Epidermal melanocyte (primary cell): Measurements from ENCODE around the gene LMAN2.

ENCODE experiments used
- DNase-seq: peaks from one replicate; pipeline ENCODE4 v3.0.0; 2011; ENCODE audit warnings: low spot score; ENCODE audit not compliant: insufficient read length

Gene LMAN2

DNA sequence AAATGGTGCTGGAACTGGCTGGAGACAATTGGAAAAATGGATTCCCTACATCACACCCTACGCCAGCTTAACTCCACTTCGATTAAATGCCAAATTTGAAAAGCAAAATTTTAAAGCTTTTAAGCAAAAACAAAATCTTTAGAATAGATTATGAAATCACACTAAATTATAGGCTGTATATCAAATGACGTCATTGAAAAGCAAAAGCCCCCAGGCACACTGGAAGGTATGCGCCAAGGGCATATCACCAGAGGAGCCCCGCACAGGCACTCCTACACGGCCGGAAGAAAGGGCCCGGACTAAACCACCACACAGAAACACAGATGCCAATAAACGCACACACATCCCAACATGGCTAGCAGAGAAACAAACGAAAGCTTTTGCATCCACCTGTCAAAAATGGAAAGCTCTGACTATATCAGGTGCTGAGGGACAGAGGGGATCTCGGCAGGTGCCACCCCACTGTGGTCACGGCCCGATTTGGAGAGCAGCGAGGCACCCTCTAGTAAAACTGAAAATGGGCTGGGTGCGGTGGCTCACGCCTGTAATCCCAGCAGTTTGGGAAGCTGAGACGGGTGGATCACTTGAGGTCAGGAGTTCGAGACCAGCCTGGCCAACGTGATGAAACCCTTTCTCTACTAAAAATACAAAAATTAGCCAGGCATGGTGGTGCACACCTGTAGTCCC lies 22.8 kb downstream of the LMAN2 start:
- DNase-seq: no peak

- DNase-seq: no peak
Measured at GRCh38 chr5:177327539-177328522, 23.6 kb downstream of the LMAN2 start.

DNA sequence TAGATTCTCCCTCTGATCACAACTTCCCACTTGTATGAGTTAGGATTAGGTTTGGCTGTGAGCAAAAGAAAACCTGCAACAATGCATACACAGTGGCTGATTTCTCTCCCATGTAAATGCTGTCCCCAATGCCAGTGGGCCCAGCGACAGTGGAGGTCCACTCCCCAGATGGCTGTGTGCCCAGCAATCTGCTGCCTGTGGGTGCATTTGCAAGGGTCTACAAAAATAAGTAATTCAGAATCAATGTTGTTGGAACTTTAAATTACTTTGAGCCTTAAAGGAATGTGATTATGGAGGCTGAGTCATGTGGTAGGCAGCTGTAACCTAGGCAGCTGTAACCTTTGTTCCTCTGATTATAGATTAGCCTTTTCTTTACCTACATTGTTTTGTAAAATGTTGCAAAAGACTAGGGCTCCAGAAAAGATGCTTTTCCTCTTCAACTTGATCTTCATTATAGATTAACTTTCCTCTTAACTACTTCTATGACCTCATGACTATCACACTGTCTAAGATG lies 25.5 kb downstream of the LMAN2 start:
- no peak for DNase-seq

DNA sequence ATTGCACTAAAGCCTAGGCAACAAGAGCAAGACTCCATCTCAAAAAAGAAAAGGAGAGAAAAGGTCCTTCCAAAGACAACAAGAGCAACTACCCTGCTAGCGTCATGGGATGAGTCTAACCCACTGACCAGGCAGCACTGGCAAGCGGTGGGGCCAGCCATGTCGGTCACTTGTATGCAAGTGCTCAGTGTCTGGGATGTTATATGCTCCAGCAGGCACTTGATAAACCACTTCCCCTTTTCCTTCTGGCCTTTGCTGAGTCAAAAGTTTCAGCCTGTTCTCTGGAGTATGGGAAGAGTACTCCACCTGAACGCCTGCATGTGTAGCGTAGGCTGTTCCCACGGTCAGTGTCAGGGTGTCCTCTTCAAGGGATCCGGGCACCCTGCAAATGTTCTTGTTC lies 30.6 kb downstream of the LMAN2 start:
- no peak for DNase-seq

DNA sequence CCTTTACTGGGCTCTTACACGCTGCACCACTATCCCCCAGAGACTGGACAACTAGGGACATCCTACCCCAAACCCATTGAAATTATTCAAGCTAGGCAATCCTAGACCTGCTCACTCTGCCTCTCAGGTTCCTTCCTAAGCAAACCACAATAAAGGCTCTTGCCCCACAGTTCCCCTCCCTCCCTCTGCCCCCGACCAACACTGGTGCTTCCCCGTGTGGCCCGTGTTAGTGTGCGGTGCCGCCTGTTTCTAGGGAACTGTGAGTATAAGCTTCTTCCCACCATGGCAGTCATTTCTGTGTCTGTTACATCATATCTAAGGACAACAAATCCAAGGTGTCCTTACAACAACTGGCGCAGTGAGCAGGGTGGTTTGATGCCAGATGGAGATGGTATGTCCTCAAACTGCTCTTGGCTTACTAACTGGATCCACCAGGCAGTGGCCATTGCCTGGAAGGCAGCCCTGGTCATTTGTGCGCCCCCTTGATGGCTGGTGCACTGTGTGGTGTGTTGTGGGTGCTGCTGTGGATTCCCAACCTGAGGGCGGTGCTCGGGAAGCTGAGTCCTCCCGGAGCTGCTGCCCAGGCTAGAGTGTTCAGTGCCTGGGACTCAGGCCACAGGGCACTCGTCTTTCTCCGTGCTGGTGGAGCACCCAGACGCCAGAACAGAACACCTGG lies 31.4 kb downstream of the LMAN2 start:
- DNase-seq: no peak

DNA sequence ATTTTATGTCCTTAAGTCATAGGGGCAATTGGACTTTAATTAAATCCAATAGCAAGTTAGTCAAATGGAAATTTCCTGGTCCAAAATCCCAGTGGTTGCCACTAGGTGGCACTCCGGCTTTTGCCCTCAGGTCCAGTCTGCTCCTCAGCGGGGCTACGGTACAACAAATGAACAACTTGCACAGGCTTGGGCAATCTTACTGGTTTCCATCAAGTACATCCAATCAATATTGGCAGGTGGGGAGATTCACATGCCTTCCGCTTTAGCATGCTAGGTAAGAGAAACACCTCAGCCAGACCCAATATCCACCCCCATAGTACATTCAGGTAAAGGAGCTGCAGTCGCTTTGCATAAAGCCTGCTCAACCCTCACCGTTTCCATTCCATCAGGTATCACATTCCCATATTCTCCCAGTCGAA lies 33.5 kb downstream of the LMAN2 start:
- peak; percentile 77 for DNase-seq

GRCh38 chr5:177316005-177316404 lies 35.5 kb downstream of the LMAN2 start:
- no peak for DNase-seq

GRCh38 chr5:177315411-177315810 lies 36.1 kb downstream of the LMAN2 start:
- DNase-seq: no peak

DNA sequence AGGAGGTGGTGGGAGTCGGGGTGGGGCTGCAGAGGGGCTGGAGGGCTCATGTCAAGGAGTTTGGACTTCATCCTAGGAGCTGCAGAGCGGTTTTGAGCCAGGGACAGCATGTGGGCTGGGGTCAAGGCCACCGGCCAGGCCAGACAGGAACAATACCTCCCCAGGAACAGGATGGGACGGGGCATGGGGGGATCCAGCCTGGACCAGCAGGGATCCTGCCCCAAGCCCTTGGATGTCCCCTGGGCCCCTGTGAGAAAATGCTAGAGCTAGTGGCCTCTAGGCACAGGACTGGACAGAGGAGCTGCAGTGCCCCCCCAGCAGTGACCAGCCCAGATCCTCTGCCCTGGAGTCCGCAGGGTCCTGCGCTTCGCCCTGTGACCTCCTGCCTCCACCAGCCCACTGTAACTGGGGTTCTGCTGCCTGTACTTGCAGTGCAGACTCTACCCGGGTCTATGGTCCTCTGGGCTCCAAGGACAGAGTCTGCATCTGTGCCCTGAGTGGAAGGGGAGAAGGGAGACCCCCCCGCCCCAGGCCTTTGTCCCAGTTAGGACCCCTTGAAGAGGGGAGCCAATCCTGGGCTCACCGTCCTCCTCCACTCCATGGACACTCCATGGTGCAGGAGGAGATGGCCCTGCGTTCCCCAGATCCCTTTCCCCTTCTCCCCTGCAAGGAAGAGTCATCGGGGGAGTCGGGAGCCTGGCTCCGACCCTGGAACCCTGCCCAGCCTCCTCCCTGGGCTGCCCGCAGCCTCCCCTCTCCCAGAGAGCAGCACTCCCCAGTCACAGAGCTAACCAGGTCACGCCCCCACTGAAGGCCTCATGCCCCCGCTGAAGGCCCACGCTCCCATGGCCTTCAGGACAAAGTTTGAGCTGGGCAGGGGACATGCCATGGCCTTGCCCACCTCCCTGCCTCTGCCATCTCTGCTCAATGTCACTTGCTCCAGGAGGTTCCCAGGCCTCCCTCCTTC lies 36.8 kb downstream of the LMAN2 start:
- no peak for DNase-seq

- no peak for DNase-seq
Measured at GRCh38 chr5:177313561-177314259, 37.8 kb downstream of the LMAN2 start.

- no peak for DNase-seq
Measured at GRCh38 chr5:177312649-177313181, 38.8 kb downstream of the LMAN2 start.

DNA sequence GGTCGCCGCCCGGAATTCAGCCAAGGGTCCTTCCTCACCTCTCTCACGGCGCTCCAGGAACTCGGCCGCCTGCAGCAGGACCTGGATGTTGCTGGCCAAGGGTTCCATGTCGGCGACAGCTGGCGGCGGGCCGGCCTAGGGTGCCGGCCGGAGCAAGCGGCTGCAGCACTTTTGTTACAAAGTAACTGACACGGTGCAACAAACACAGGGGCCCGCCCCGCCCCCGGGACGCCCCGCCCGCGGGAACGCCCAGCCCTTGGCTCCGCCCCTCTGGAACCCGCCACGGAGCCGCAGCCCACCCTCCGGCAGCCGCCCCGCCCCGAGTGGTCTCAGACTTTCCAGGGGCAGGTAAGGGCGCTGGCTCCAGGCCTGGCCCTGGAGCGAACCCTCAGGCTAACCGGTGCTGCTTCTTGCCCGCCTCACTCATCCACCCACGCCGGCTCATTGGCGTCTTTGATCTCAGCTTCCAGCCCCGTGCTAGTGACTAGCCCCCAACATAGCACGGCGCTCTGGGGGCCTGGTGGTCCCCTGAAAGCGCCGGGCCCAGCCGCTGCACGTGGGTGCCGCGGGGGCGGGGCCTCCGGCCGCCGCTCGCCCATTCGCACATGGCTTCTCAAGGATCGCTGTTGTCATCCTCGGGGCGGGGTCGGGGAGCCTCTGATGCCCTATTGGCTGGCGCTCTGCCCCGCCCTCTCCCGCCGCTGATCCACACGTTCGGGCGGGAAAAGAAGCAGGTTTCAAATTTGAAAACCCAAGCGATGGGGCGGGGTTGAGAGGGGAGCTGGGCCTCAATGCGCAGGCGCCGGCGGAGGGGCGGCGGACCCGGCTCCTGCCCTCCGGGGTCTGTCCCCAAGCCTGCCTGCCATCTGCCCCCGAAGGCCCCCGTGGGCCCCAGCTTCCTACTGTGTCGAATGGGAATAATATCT lies 39.5 kb downstream of the LMAN2 start, which contains the start of gene MXD3:
Gene MXD3, minus strand, starts transcription at position 176 of the 926 bp plus-strand sequence. Its CDS starts 68 bp downstream, at position 108.
- DNase-seq: peak; percentile 97

GRCh38 chr5:177311392-177311722 lies 40.1 kb downstream of the LMAN2 start:
- DNase-seq: no peak

GRCh38 chr5:177310757-177311391 lies 40.6 kb downstream of the LMAN2 start:
- no peak for DNase-seq

- no peak for DNase-seq
Measured at GRCh38 chr5:177310332-177310731, 41.1 kb downstream of the LMAN2 start.

DNA sequence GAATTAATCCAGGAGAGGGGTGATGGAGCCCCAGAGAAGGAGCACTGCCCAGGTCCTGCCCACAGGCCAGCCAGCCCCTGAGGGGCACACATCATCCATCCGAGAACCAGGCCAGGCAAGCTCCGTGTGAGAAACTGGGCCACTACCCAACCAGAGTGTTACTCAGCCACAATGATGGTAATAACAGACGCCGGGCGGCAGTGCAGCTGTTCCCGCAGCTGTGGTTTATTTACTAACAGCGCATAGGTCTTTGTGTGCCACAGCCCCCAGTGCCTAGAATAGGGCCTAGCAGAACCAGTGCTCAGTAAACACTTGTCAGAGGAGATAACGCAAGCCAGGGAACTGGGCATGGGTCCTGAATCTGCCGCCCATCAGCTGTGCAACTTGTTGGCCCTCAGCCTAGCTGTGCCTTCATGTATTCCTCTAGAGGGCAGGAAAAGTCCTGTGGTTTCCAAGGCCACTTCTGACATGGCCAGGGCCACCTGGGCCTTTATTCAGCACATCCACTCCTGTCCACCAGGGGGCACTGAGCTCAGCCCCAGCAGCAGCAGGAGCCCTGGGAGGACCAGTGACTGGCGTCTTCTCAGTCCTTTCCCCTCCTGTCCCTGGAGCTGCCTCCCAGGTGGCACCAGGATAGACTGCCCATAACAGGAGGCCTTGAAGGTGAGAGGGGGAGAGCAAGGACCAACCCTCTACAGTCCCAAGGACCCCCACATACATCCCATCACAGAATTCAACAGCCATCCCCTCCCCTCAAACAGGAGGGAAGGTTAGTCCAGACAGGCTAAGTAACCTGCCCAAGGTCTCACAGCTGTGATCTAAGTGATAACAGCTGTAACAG lies 41.9 kb downstream of the LMAN2 start:
- peak; percentile 53 for DNase-seq

GRCh38 chr5:177308740-177309139 lies 42.7 kb downstream of the LMAN2 start:
- no peak for DNase-seq
